Endometrium (tissue), 2 donors: ENCODE measurements around the gene CSNK1A1L.
"Not testable (repeated sequence)": the region's sequence is repeated elsewhere in the genome, so short reads cannot be mapped to it uniquely, and the experiment has no call there.

Experiments used
- FAIRE-seq: peaks from 2 replicates; lab custom pipeline; 2012; peaks lifted over from hg19 to GRCh38; lab: Jason Lieb, UNC
- donor health status: control.
- donor health status: control.

The CSNK1A1L gene

GRCh38 chr13:37058910-37059847, 46.3 kb downstream of the CSNK1A1L start, which contains the start of gene SUPT20H:
Gene SUPT20H, minus strand, starts transcription at chr13:37059688. Its CDS starts 8,198 bp downstream, at chr13:37051490.
- FAIRE-seq = no peak

- FAIRE-seq = not testable (repeated sequence)
Measured at GRCh38 chr13:37056228-37056627, 49.2 kb downstream of the CSNK1A1L start.
